ENCODE data around the gene EEF1AKMT3.

- TF ChIP-seq CTCF (conservative IDR thresholded peaks at IDR 0.05; ENCODE audit: low read depth in 2 of 2) (peak; percentile 36 to 44), CREB1 (CRISPR knock-in tag; IDR thresholded peaks at IDR 0.05; ENCODE audit: low read depth) (no peak), POLR2AphosphoS5 (IDR thresholded peaks at IDR 0.05; ENCODE audit: low read depth) (no peak), EZH2 (IDR thresholded peaks at IDR 0.05; ENCODE audit: low read depth, unreplicated experiment) (no peak), ZNF462 (CRISPR knock-in tag; IDR thresholded peaks at IDR 0.05) (no peak), REST (IDR thresholded peaks at IDR 0.05; ENCODE audit: unreplicated experiment) (no peak), JUNB (IDR thresholded peaks at IDR 0.05; ENCODE audit: unreplicated experiment) (no peak), EZH2phosphoT487 (IDR thresholded peaks at IDR 0.05; ENCODE audit: unreplicated experiment) (no peak), ETS1 (IDR thresholded peaks at IDR 0.05) (no peak), STAT1 (IDR thresholded peaks at IDR 0.05; ENCODE audit: unreplicated experiment) (no peak)
Measured at GRCh38 chr12:57775563-57776246, 3.3 kb downstream of the EEF1AKMT3 start.
